Measurements from ENCODE around the gene SLC8A2. TPM values are rescaled to one million over a fixed set of nuclear protein-coding genes. Genes with fewer than 3 reads are reported as not detected.

The SLC8A2 gene
- polyA plus RNA-seq, 1 donor from 2014 or later = 14.1 TPM

DNA sequence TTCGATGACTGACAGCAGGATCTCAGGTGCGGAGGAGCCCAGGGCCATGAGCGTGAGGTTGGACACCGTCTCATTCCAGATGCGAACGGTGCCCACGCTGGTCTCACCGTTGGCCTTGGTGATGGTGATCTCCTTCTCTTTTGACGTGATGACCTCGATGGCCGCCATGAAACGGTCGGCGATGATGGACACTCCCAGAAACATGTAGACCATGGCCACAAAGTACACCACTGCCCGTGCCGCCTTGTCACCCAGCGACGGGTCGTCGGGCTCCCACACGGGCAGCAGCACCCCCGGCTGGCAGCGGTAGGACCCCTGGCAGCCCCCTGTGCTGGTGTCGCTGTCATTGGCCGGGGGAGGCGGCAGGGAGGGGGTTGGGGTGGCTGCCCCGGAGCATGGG is 5.7 kb downstream of the SLC8A2 start:
- peak overlapping the region; percentile 70 for H3K27ac ChIP-seq (ENCODE audit: low read length)
- no peaks in the 10 kb centered on the region for H3K36me3 ChIP-seq (ENCODE audit: insufficient read depth, low read length)
- H2AFZ ChIP-seq (ENCODE audit: low read depth, low read length) = no peak overlapping the region
- no peaks in the 10 kb centered on the region for H3K9me2 ChIP-seq (ENCODE audit: insufficient read depth, low read length)
- H3K9ac ChIP-seq (ENCODE audit: low read length) = no peak overlapping the region
- H3K9me3 ChIP-seq (ENCODE audit: low read length) = no peaks in the 10 kb centered on the region
- TF ChIP-seq RAD21 (conservative IDR thresholded peaks at IDR 0.05) (no peak), EZH2 (IDR thresholded peaks at IDR 0.05; ENCODE audit: borderline replicate concordance, insufficient read depth, low read length, poor library complexity, severe bottlenecking) (no peak), MXI1 (conservative IDR thresholded peaks at IDR 0.05; ENCODE audit: poor library complexity, severe bottlenecking) (no peak), REST (IDR thresholded peaks at IDR 0.05; ENCODE audit: borderline replicate concordance) (no peak), SMC3 (conservative IDR thresholded peaks at IDR 0.05; ENCODE audit: poor library complexity) (no peak)
- peak overlapping the region; percentile 54 for H3K4me3 ChIP-seq (ENCODE audit: low read length)
- H3K27me3 ChIP-seq (ENCODE audit: insufficient read depth, low read depth, low read length) = no peaks in the 10 kb centered on the region
- H4K20me1 ChIP-seq (ENCODE audit: insufficient read depth) = no peaks in the 10 kb centered on the region
- no peak overlapping the region for H3K4me2 ChIP-seq (ENCODE audit: low read length)
- no peaks in the 10 kb centered on the region for H3F3A ChIP-seq (ENCODE audit: insufficient read depth, low read length, poor library complexity, severe bottlenecking)
- no peaks in the 10 kb centered on the region for H3K79me2 ChIP-seq (replicated peaks; ENCODE audit: insufficient read depth, low read length)

DNA sequence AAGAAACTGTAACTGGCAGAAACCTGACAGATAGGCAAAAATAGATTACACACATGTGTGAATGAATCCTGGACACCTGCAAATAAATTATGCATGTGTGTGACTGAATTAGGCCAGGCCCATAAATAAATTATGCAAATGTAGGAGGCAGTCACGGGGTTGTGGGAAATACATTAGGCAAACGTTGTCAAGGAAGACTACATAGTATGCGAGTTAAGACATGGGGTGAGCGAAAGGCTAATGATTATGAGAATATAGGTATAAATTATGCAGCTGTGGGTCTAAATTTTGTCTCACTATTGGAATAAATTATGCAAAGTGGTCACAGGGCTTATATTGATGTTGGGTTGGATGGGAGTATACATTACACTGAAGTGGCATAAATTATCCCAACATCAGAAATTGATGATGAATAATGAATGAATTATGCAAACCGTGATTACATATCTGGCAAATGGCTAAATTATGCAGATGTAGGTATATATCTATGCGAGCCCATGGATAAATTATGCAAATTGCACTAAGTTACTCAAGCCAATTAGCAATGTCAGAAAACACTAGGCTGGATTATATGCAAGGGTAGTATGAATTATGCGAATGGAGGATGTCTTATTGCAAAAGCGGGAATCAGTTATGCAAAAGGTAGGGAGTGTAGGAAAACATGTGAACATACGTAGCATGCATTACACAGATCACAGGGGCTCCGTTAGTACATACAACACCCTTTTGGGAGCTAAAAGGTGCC is 6.8 kb downstream of the SLC8A2 start:
- Histone ChIP-seq H3K79me2 (replicated peaks; ENCODE audit: insufficient read depth, low read length) (no peaks in the 10 kb centered on the region), H3K9me3 (ENCODE audit: low read length) (no peaks in the 10 kb centered on the region), H3F3A (ENCODE audit: insufficient read depth, low read length, poor library complexity, severe bottlenecking) (no peaks in the 10 kb centered on the region), H3K9me2 (ENCODE audit: insufficient read depth, low read length) (no peaks in the 10 kb centered on the region), H3K4me3 (ENCODE audit: low read length) (peak overlapping the region; percentile 54), H3K4me2 (ENCODE audit: low read length) (peak overlapping the region; percentile 49), H2AFZ (ENCODE audit: low read depth, low read length) (no peak overlapping the region), H3K9ac (ENCODE audit: low read length) (peak overlapping the region; percentile 42), H3K36me3 (ENCODE audit: insufficient read depth, low read length) (no peaks in the 10 kb centered on the region), H3K27me3 (ENCODE audit: insufficient read depth, low read depth, low read length) (no peaks in the 10 kb centered on the region), H4K20me1 (ENCODE audit: insufficient read depth) (no peaks in the 10 kb centered on the region), H3K27ac (ENCODE audit: low read length) (peak overlapping the region; percentile 70)
- TF ChIP-seq EP300 (conservative IDR thresholded peaks at IDR 0.05; ENCODE audit: poor library complexity, severe bottlenecking) = no peak
- TF ChIP-seq POLR2AphosphoS5 (IDR thresholded peaks at IDR 0.05) = no peak
- TF ChIP-seq RAD21 (conservative IDR thresholded peaks at IDR 0.05) = no peak
- no peak for TF ChIP-seq TAF1 (IDR thresholded peaks at IDR 0.05; ENCODE audit: low read depth)
- TF ChIP-seq EZH2 (IDR thresholded peaks at IDR 0.05; ENCODE audit: borderline replicate concordance, insufficient read depth, low read length, poor library complexity, severe bottlenecking) = no peak
- no peak for TF ChIP-seq CTCF (IDR thresholded peaks at IDR 0.05; ENCODE audit: poor library complexity, severe bottlenecking)
- no peak for TF ChIP-seq REST (IDR thresholded peaks at IDR 0.05; ENCODE audit: borderline replicate concordance)
- no peak for TF ChIP-seq SMC3 (conservative IDR thresholded peaks at IDR 0.05; ENCODE audit: poor library complexity)
- no peak for TF ChIP-seq MXI1 (conservative IDR thresholded peaks at IDR 0.05; ENCODE audit: poor library complexity, severe bottlenecking)
